GM19043 (cell line): ENCODE data around the gene CCDC182.

ENCODE experiments used
- ATAC-seq: cut with Tn5 transposase; IDR thresholded peaks from one replicate; pipeline ENCODE4 v1.9.1; 2021; ENCODE audit warnings: low read depth; ENCODE audit not compliant: unreplicated experiment

CCDC182 gene

DNA sequence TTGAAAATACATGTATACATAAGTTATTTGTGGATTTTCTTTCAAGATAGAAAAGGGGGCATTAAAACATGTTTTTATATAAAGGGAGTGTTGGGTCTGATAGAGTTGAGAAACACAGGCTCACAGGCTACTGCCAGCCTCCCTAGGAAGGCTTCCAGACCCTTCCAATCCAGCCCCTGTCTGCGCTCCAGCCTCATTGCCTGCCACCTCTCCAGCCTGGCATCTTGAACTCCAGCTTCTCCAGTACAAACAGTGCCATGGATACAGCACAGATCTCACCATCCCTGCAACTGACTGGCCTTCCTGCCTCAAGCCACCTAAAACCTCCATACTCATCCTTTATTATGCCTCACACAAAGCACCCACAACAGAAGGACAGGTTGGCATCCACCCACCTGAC, 40.7 kb downstream of the CCDC182 start:
- no peak for ATAC-seq

GRCh38 chr17:57703273-57703672, 41.8 kb downstream of the CCDC182 start:
- ATAC-seq = no peak

DNA sequence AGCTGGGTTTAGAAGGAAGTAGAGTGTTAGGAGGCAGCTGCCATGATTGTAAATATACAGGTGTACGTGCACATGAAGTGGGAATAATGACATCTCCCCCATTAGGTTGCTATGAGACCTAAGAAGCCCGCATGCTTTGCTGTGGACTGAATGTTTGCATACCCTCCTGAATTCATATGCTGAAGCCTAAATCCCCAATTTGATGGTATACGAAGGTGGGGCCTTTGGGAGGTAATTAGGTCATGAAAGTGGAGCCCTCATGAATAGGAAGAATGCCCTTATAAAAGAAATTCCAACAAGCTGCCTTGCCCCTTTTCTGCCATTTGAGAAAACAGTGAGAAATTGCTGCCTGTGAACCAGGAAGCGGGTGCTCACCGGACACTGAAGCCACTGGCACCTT, 44.0 kb downstream of the CCDC182 start:
- ATAC-seq = no peak

- ATAC-seq = no peak
These were observed 45.3 kb downstream of the CCDC182 start for GRCh38 chr17:57699751-57700219.

- no peak for ATAC-seq
These were observed 47.0 kb downstream of the CCDC182 start for GRCh38 chr17:57697891-57698711.

DNA sequence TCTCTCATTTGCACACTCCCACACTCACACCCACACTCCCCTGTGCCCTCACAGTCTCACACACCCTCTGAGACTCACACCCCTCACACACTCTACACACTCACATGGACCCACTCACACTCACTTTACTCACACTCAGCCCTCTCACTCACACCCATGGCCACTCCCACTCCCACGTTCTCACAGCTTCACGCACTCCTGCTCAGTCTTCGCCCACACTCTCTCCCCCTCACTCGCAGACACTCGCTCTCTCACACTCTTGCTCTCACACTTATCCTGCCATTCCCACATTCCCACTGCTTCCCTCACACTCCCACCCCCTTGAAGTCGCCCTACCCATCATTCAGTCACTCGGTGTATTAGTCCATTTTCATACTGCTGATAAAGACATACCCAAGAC, 47.9 kb downstream of the CCDC182 start:
- no peak for ATAC-seq

DNA sequence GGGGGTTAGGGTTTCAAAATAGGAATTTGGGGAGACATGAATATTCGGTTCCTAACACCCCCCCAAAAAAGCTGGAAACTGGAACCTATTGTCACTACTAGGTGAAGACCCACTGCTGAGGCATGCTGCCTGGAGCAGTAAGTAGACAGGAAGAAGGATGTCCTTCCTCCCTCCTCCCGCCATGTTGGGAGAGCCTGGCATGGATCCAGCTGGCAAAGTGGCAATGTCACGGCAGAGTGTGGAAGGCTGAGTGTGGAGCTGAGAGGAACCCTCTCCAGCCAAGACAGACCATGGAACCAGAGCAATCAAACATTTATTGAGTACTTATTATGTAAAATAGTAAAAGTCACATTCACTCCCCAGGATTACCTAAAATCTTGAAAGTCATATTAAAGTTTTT, 49.0 kb downstream of the CCDC182 start:
- no peak for ATAC-seq
